Panc1 (cell line): ENCODE measurements around the gene SRBD1.

Experiments used
- POLR2AphosphoS5 ChIP-seq: IDR thresholded peaks from 2 replicates; pipeline ENCODE4 v1.6.1; 2012; ENCODE audit warnings: mild to moderate bottlenecking, low read depth, low read length, moderate library complexity
- REST ChIP-seq, 2 experiments: IDR thresholded peaks; 2 replicates each; pipeline ENCODE4 v1.6.1; 2011 to 2012; ENCODE audit warnings: low read depth in 2 of 2, control low read depth in 1 of 2, low read length in 1 of 2, mild to moderate bottlenecking in 1 of 2, moderate library complexity in 1 of 2; ENCODE audit not compliant: insufficient read depth in 1 of 2
- SIN3A ChIP-seq: IDR thresholded peaks from 2 replicates; pipeline ENCODE4 v1.6.1; 2012; ENCODE audit warnings: low read depth, mild to moderate bottlenecking, low read length, moderate library complexity, borderline replicate concordance; ENCODE audit not compliant: insufficient read depth
- TCF7L2 ChIP-seq: IDR thresholded peaks from 2 replicates; pipeline ENCODE4 v1.6.1; 2011; ENCODE audit warnings: mild to moderate bottlenecking, low read depth, low read length, inconsistent platforms
- TF ChIP-seq, protein P1 (sequence below): fragments of 450-650 bp; IDR thresholded peaks from 2 replicates; pipeline ENCODE4 v1.5.1; 2017; ENCODE audit warnings: mild to moderate bottlenecking

DNA sequence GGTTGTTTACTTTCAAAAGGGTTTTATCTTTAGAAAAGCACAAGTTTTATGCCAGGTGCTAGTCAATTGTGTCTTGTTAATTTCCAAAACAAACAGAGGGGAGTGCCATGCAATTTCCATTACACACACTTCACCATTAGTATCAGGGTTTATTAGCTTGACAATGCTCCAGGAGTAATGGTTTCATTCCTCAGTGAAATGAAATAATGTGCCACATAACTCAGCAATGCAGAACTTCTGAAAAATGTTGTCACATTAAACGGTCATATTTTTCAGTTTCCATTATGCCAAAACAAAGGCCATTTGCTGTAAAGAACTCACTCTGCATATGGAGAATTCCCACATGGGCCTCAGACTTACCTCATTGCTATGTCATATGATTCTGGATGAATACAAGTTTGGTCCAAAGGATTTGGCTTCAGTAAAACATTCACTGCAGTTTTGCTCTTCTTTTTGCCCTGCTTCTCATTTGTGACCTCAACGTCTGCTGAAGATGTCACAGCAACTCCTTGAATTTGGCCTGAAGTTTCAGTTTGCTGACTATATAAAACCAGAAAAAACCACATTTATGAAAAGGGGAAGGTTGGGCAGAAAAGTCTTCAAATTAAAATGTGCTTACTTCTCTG lies 198.2 kb downstream of the SRBD1 start:
- TF ChIP-seq REST (IDR thresholded peaks at IDR 0.05; ENCODE audit: insufficient read depth in 1 of 2, low read depth in 2 of 2, low read length in 1 of 2) (no peak), POLR2AphosphoS5 (no peak), SIN3A (no peak), TCF7L2 (no peak)
- TF ChIP-seq, protein P1, sequence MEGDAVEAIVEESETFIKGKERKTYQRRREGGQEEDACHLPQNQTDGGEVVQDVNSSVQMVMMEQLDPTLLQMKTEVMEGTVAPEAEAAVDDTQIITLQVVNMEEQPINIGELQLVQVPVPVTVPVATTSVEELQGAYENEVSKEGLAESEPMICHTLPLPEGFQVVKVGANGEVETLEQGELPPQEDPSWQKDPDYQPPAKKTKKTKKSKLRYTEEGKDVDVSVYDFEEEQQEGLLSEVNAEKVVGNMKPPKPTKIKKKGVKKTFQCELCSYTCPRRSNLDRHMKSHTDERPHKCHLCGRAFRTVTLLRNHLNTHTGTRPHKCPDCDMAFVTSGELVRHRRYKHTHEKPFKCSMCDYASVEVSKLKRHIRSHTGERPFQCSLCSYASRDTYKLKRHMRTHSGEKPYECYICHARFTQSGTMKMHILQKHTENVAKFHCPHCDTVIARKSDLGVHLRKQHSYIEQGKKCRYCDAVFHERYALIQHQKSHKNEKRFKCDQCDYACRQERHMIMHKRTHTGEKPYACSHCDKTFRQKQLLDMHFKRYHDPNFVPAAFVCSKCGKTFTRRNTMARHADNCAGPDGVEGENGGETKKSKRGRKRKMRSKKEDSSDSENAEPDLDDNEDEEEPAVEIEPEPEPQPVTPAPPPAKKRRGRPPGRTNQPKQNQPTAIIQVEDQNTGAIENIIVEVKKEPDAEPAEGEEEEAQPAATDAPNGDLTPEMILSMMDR: no peak
